ENCODE measurements around the gene SERPINB2. TPM values are rescaled to one million over a fixed set of nuclear protein-coding genes. Genes with fewer than 3 reads are reported as not detected.

Gene SERPINB2
- total RNA-seq, 1 experiment from 2014 or later = 9.9 TPM

GRCh38 chr18:63860531-63860930 is 27.0 kb upstream of the SERPINB2 start:
- Histone ChIP-seq H2AFZ (ENCODE audit: low read length) (no peak overlapping the region), H3K27ac (ENCODE audit: low read length) (no peak overlapping the region), H3K79me2 (ENCODE audit: low read length) (no peaks in the 10 kb centered on the region), H3K9me3 (ENCODE audit: low read length) (no peaks in the 10 kb centered on the region), H3K27me3 (ENCODE audit: low read length) (no peaks in the 10 kb centered on the region), H3K9me2 (replicated peaks; ENCODE audit: low read length) (no peaks in the 10 kb centered on the region), H3K9ac (ENCODE audit: low read length) (no peak overlapping the region), H3K36me3 (ENCODE audit: low read depth, low read length) (no peaks in the 10 kb centered on the region), H3K4me3 (ENCODE audit: low read length) (no peak overlapping the region), H4K20me1 (ENCODE audit: low read length) (no peaks in the 10 kb centered on the region), H3F3A (ENCODE audit: low read length, unreplicated experiment) (no peaks in the 10 kb centered on the region), H3K4me1 (ENCODE audit: insufficient read depth, low read length) (no peaks in the 10 kb centered on the region), H3K4me2 (ENCODE audit: low read length) (no peak overlapping the region)
- ChIA-PET CTCF (no interaction called here), POLR2A (ENCODE audit: unreplicated experiment) (no interaction called here)
- DNase-seq = no peak
- ATAC-seq = no peak
- no TSS peak for BruUV-seq (replicated peaks)
- TF ChIP-seq EZH2 (IDR thresholded peaks at IDR 0.05; ENCODE audit: low read length, unreplicated experiment) (no peak), EZH2phosphoT487 (IDR thresholded peaks at IDR 0.05; ENCODE audit: borderline replicate concordance, low read length) (no peak), CTCF (conservative IDR thresholded peaks at IDR 0.05; ENCODE audit: low read depth, low read length) (no peak)
- intact Hi-C loops (cut with micrococcal nuclease) = no loop called here

- Histone ChIP-seq H3K9me2 (replicated peaks; ENCODE audit: low read length) (no peaks in the 10 kb centered on the region), H3K36me3 (ENCODE audit: low read depth, low read length) (no peaks in the 10 kb centered on the region), H3K4me3 (ENCODE audit: low read length) (no peak overlapping the region), H3K79me2 (ENCODE audit: low read length) (no peaks in the 10 kb centered on the region), H3K27ac (ENCODE audit: low read length) (no peak overlapping the region), H3K9ac (ENCODE audit: low read length) (no peak overlapping the region), H4K20me1 (ENCODE audit: low read length) (no peaks in the 10 kb centered on the region), H3K9me3 (ENCODE audit: low read length) (no peaks in the 10 kb centered on the region), H2AFZ (ENCODE audit: low read length) (no peak overlapping the region), H3F3A (ENCODE audit: low read length, unreplicated experiment) (no peaks in the 10 kb centered on the region), H3K27me3 (ENCODE audit: low read length) (no peaks in the 10 kb centered on the region), H3K4me2 (ENCODE audit: low read length) (no peak overlapping the region), H3K4me1 (ENCODE audit: insufficient read depth, low read length) (peaks cover 3% of the 10 kb centered on the region; the same call in 1 of the 2 replicates)
- BruUV-seq (replicated peaks) = no TSS peak
- POLR2A ChIA-PET (ENCODE audit: unreplicated experiment) = no interaction called here
- intact Hi-C loops (cut with micrococcal nuclease) = no loop called here
- no peak for DNase-seq
- CTCF ChIA-PET = no interaction called here
- ATAC-seq = no peak
- TF ChIP-seq CTCF (conservative IDR thresholded peaks at IDR 0.05; ENCODE audit: low read depth, low read length) (no peak), EZH2phosphoT487 (IDR thresholded peaks at IDR 0.05; ENCODE audit: borderline replicate concordance, low read length) (no peak), EZH2 (IDR thresholded peaks at IDR 0.05; ENCODE audit: low read length, unreplicated experiment) (no peak)
These were observed 20.0 kb upstream of the SERPINB2 start for GRCh38 chr18:63867368-63868125.

- BruUV-seq (replicated peaks) = no TSS peak
- Histone ChIP-seq H3K4me3 (ENCODE audit: low read length) (no peak overlapping the region), H3K4me1 (ENCODE audit: insufficient read depth, low read length) (peaks cover 3% of the 10 kb centered on the region; the same call in 1 of the 2 replicates), H4K20me1 (ENCODE audit: low read length) (no peaks in the 10 kb centered on the region), H3K4me2 (ENCODE audit: low read length) (no peak overlapping the region), H3K9me2 (replicated peaks; ENCODE audit: low read length) (no peaks in the 10 kb centered on the region), H3K9ac (ENCODE audit: low read length) (no peak overlapping the region), H3K27ac (ENCODE audit: low read length) (no peak overlapping the region), H3K36me3 (ENCODE audit: low read depth, low read length) (no peaks in the 10 kb centered on the region), H2AFZ (ENCODE audit: low read length) (no peak overlapping the region), H3K9me3 (ENCODE audit: low read length) (no peaks in the 10 kb centered on the region), H3F3A (ENCODE audit: low read length, unreplicated experiment) (no peaks in the 10 kb centered on the region), H3K79me2 (ENCODE audit: low read length) (no peaks in the 10 kb centered on the region), H3K27me3 (ENCODE audit: low read length) (no peaks in the 10 kb centered on the region)
- intact Hi-C loops (cut with micrococcal nuclease) = no loop called here
- ATAC-seq = no peak
- TF ChIP-seq EZH2phosphoT487 (IDR thresholded peaks at IDR 0.05; ENCODE audit: borderline replicate concordance, low read length) (no peak), CTCF (conservative IDR thresholded peaks at IDR 0.05; ENCODE audit: low read depth, low read length) (no peak), EZH2 (IDR thresholded peaks at IDR 0.05; ENCODE audit: low read length, unreplicated experiment) (no peak)
- ChIA-PET POLR2A (ENCODE audit: unreplicated experiment) (no interaction called here), CTCF (no interaction called here)
- DNase-seq = no peak
These were observed 19.0 kb upstream of the SERPINB2 start for GRCh38 chr18:63868546-63868945.

Data from PC-3 (cell line).